ENCODE measurements around the gene ERCC5.

Gene ERCC5

GRCh38 chr13:102897371-102898138, 51.7 kb downstream of the ERCC5 start:
- DNase-seq: no peak

DNA sequence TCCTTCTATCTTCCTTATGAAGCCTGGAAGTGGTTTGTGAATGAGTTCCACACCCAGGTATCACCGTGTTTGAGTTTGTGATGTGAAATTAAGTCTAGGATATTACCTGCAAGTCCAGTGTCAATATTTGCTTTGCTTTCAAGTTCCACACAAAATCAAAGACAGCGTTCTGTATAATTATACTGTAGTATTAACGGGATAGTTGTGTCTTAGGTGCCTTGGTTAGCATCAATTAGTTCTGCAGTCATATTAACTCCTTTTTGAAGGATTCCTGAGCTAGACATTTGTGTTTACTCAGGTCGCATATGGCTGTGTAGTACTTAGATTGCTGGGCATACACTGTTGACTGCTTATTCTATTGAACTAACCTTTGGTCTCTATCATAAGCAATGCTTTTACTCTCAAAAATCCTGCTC, 54.4 kb downstream of the ERCC5 start:
- DNase-seq: no peak

DNA sequence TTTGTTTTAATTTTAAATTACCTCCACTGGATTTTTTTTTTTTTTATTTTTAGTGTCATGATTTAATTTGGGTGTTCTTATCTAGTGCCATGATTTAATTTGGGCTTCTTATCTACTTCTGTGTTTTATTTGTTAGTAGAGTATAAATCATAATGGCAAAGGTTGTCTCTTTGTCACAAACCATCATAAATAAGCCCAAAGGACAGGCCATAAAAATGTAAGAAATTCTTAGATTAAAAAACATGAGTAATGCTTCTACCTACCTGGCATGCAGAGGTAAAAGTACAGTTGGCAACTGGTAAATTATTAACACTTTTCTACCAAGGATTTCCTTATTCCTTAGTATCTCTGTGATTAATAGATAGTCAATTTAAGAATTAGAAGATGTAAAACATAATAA, 55.2 kb downstream of the ERCC5 start:
- no peak for DNase-seq

DNA sequence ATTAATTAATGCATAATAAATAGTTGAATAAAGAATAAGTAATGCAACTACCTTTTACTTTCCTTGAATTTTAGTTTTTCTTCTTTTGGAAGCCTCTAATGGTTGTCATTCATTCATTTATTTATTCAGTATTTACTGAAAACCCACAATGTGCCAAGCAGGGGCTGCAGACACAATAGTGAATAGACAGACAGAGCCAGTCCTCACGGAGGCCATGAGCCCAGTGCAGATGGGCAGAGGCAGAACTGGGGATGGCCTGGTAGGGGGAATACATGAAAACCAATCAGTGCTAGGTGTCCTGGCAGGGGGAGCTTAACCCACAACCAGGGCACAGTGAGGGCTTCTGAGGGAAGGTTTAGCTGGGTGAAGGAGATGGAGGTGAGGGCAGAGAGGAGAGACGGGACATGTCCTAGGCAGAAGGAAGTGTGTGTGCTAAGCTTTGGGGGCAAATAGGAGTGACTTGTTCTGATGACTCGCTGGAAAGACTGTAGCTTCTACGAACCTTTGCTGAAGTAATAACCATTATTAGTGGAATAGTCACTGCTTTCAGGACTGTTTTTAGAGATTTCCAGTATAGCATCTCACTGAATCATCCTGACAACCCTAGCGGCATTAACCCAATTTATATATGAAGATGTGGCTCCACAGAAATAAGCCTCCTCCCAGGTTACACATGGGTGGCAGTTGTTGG, 55.9 kb downstream of the ERCC5 start:
- DNase-seq: no peak

DNA sequence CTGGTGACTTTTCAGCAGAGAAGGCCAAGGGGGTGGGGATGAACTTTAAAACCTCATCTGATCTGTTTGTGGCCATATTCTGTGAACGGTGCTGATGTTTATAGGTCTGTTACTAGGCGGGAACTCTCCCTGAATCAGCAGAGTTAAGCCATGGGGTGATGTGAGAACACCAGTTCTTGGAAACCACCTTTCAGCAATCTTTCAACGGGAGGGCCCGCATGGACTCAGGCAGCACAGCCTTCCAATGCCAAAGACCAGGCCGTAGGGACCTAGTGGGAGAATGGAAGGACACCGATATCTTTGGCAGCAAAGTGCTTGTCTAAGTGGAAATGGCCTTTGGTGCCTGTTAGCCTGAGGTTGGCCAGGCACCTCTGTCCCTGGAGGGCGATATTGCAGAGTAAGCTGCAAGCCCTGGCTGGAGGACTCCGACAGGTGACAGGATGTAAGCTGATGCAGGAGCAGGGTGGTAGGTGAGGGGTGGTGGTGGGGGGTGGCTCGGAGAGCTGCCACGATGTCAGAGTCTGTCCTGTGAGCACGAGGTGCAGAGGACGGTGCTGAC, 57.0 kb downstream of the ERCC5 start:
- DNase-seq: no peak

DNA sequence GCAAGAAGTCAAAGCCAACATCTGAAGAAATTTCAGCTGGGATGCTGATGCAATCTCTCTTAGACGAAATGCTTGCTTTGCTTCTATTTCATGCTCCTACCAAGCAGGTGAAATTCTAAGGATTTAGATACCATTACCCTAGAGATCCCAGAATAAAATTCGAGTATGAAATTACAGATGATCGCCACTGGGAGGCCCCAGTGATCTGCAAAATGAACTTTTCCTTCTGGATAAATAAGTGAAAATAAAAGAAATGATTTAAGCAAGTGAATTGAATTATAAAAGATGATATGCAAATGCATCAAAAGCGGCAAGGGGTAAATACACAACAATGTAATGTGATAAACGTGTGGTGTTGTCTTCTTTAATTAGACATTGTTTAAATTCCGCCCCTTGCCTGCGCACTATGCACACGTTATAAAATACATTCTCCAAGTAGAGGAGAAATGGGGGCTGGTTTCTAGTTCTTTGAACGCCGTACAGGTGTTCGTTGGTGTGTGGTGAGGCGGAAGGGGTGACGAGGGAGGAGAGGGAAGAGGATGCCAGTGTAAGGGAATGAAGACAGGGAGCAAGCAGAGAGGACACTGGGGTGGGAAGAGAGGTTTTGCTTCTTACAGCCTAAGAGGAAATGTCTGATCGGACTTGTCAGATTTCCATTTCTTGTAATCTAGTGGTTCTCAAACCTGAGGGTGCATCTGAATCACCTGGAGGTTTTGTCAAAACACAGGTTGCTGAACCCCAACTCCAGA, 58.0 kb downstream of the ERCC5 start:
- DNase-seq: peak; percentile 16

GRCh38 chr13:102904408-102904862, 58.6 kb downstream of the ERCC5 start:
- DNase-seq: no peak

DNA sequence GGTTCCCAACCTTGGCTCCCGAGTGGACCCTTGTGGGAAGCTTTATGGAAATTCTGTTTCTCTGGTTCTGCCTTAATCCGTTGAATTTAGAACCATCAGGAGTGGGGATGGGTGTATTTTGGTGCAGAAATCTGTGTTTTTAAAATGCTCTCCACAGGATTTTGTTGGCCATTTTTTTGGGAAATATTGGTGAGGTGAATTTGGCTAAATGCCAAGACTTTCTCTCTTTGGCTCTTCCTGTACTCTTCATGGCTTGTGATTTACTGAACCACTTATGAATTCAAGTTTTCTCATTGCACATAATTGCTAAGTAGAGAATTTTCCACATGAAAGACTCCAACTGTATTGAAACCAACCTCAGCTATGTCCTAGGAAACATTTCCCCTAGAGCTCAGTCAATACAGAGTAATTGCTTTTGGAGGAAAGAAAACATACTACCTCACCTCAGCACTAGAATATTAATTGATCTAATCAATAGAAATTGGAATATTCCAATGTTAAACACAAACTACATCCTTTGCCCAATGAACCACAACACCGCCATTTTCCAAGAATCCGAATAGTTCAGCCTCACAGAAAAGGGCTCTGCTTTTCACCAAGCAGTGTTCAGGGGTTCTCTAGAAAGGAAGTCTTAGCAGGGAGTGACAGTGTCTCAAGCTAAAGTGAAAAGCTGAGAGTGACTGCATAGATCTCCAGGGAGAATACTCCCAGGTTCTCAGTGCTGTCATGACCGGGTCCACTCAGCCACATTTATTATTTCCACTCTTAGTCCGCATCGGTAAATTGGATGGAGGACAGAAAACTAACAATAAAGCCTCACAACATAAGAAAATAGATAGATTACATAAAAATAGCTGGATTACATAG, 60.3 kb downstream of the ERCC5 start:
- DNase-seq: no peak

DNA sequence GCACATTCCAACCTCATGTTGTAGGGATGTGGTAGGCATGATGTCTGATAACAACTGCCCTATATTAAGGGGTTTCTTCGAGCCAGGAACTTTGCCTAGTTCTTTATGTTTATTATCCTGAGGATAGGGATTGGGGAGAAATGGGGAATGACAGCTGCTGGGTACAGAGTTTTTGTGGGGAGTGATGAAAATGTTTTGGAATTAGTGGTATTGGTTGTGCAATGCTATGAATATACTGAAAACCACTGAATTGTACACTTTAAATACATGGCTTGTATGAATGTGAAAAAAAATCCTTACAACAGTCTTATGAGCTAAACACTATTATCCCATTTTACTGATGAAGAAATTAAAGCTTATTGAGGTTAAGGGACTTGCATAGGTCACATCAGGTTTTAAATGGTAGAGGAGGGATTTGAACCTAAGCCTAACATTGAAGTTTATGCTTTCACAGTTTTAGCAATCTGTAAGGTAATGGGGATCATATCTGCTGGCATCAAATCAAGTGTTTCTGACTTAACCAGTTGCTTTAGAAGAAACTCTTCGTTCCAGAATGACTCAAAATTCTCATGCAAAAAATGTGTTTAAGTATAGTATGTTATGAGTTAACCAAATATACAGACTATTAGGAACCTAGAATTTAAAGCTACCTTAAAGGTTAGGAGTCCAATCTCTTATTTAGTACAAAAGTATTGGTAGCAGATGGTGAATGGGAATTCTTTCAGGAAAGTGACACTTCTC, 61.4 kb downstream of the ERCC5 start:
- DNase-seq: no peak

- no peak for DNase-seq
Measured at GRCh38 chr13:102907886-102908515, 62.2 kb downstream of the ERCC5 start.

DNA sequence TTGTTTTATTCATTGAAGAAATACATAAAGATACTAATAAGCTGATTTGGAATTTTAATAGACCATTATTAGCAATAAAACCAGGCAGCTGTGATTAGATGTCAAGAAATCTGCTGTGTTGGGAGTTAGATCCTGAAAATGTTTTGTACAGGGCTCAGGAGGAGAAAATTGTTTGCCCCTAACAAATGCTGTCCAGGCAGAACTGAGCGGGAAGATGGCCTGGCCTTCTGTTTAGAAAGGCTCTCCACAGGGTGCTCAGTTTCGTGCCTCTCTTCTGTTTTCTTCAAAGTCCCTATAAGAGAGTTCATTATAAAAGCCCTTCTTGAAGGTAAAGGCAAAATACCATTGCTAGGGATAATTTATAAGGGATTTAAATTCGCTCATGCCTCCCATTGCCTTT, 64.1 kb downstream of the ERCC5 start:
- no peak for DNase-seq

DNA sequence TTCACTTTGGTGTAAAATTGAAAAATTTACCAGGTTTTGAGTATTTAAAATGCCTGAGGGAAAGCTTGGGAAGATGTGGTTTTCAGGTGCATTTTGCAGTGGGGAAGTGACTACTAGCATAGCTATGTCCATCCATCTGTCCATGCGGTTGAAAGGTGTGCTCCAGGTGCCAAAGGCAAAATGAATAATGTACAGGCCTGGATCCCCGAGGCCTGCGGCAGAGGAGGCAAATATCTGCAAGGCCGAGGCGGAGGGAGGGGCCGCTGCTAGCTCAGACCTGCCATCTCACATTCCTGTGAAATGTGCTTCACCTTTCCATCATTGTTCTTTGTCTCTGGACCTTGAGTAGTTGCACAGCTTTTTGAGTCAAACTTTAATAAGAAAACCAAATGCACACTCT, 65.5 kb downstream of the ERCC5 start:
- no peak for DNase-seq

DNA sequence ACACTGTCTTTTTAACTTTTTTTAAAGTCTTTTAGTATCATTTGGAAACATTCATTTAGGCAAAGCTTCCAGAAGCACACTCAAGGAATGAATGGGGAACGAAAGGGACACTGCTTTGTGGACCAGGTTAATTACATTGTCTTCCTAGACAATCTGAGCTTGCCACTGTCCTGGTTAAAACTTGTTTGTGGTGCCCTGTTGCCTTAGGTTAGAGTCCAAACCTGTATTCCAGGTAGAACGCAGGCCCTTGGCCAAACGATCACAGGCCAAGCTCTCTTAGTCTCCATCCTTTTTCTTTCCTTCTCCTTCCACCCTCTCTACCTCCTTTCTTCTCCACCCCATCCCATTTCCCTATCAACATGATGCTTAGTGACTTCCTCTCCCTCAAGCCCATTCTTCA, 66.8 kb downstream of the ERCC5 start:
- DNase-seq: no peak

DNA sequence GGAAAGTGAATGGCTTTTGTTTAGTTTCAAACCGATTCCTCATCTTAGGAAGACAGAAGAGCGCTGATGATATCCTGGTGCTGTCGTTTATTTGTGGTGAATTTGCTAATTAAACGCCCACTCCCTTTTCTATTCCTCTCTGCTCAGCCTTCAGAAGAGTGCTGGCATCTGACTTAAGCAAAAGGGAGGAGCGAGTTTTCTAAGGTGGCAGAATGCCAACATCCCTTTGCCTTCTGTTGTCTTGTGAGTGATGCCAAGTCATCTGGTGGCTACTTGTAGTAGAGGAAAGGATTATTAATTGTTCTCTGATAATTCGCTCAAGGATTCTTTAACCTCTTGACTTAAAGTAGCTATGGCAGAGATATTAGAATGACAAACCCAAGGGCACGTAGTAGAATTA, 68.1 kb downstream of the ERCC5 start:
- peak; percentile 62 for DNase-seq

GRCh38 chr13:102914339-102914930, 68.6 kb downstream of the ERCC5 start:
- DNase-seq: no peak

DNA sequence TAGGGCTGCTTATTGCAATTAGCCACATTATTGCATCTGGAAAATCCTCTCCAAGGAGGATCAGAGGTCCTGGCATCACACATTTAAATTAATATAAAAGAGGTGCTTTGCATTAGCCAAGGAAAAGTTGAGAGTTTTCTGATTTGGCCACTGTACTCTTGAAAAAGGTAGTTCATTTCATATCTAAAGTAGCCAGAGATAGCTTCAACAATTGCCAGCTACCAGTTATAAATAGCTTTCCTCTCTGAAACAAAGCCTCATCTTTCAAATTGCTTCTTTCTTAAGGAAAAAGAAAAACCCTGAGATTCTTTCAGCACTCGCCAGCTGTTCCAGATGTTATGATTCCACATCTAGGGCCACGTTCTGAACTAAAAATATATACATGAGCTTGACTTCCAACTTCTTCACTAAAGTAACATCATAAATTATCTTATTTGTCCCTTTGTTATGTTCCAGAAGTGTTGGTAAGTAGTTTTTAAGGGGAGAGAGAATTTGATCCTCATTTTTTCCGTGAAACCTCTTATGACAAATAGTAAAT, 69.6 kb downstream of the ERCC5 start:
- DNase-seq: no peak

DNA sequence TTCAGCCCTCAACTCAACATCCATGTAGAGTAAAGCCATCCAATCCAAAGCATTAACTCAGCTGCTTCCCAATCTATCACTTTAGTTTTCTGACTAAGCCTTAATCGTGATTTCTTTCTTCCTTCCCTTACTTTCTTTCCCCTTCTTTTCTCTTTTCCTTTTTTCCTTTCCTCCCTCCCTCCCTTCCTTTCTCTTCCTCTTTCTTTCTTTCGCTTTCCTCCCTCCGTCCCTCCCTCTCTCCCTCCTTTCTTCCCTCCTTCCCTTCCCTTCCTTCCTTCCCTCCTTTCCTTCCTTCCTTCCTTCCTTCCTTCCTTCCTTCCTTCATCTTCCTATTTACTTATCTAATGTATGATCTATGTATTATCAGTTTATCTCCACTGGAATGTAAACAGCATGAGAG, 71.2 kb downstream of the ERCC5 start:
- DNase-seq: no peak

DNA sequence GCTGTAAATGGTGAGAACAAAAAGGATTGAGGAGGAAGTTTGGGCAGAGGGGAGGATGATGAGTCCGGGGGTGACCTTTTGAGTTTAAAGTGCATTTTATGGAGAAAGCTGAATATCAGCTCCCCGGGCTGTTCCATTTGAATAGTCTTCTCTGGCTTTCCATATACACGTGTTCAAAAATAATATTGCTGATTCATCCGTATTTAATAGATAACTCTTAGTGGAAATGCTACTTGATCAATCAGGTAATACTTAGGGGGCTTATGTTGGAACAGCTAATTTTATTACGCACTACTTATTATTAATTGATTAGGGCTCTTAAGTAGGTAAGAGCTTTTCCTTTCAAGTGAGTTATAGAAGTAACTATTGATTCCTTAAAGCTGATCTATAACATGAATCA, 76.4 kb downstream of the ERCC5 start:
- DNase-seq: no peak
